HCT116 (cell line): ENCODE data around the gene CETN2. TPM values are rescaled to one million over a fixed set of nuclear protein-coding genes. Genes with fewer than 3 reads are reported as not detected.

Experiments
- ATAC-seq: fragments of 200-7000 bp; cut with Tn5 transposase; 2 replicates; pipeline ENCODE4 v1.9.1; 2020; ENCODE audit warnings: mild to moderate bottlenecking, moderate library complexity
- BruUV-seq: library from RNA; stranded (reverse); fragments of 400-500 nt; replicated peaks from 2 replicates; lab custom pipeline; 2021; lab: Mats Ljungman, UMichigan
- CTCF ChIA-PET: fragments of 300-600 bp; sonication (Branson Sonifier 250); formaldehyde crosslinking; loops from one replicate; lab custom pipeline; 2021; ENCODE audit warnings: antibody characterized with exemption; lab: Charles Lee
- POLR2A ChIA-PET: fragments of 300-600, 350-600 bp; sonication (Branson Sonifier 250); formaldehyde crosslinking; loops from one replicate; lab custom pipeline; 2021; ENCODE audit warnings: antibody characterized with exemption; lab: Charles Lee
- RAD21 ChIA-PET, 2 experiments: fragments of 300-600 bp; sonication (Branson Sonifier 250); formaldehyde crosslinking; loops; one replicate each; lab custom pipeline; 2023; ENCODE audit warnings: low total read pairs in 2 of 2; ENCODE audit not compliant: uncharacterized antibody in 2 of 2, unreplicated experiment in 2 of 2, low non-redundant PET in 1 of 2; lab: Charles Lee
- DNase-seq: peaks from one replicate; pipeline ENCODE4 v3.0.0-alpha.2; 2010; ENCODE audit warnings: low read depth, low spot score
- H2AFZ ChIP-seq: fragments of 200-600 bp; shearing (Covaris generic), sonication (generic); 2 replicates; pipeline ENCODE4 v1.6.1; 2017; ENCODE audit warnings: low read depth, mixed run types, mixed read lengths, antibody characterized with exemption, low read length; ENCODE audit not compliant: poor library complexity, severe bottlenecking
- H3K27ac ChIP-seq: 2 replicates; pipeline ENCODE4 v1.5.1; 2012; ENCODE audit warnings: low read depth, low read length
- H3K27me3 ChIP-seq: fragments of 200-600 bp; sonication (generic); 2 replicates; pipeline ENCODE4 v1.6.1; 2016; ENCODE audit warnings: mixed run types, low read length, mixed read lengths; ENCODE audit not compliant: insufficient read depth
- H3K36me3 ChIP-seq, 2 experiments: fragments of 200-500 bp in 1 of 2; fragments of 200-600 bp in 1 of 2; sonication (Bioruptor generic) in 1 of 2; sonication (generic) in 1 of 2; 2 replicates each; pipeline versions ENCODE4 v1.5.1 to v1.6.1; 2014 to 2016; ENCODE audit warnings: low read length in 2 of 2, inconsistent platforms in 1 of 2, mixed read lengths in 1 of 2, mixed run types in 1 of 2; ENCODE audit not compliant: insufficient read depth in 2 of 2, control insufficient read depth in 1 of 2
- H3K4me1 ChIP-seq, 2 experiments: fragments of 200-600 bp in 1 of 2; sonication (generic) in 1 of 2; 2 replicates each; pipeline versions ENCODE4 v1.5.1 to v1.6.1; 2012 to 2017; ENCODE audit warnings: low read length in 2 of 2, inconsistent platforms in 1 of 2, mild to moderate bottlenecking in 1 of 2, mixed read lengths in 1 of 2, mixed run types in 1 of 2, moderate library complexity in 1 of 2; ENCODE audit not compliant: insufficient read depth in 2 of 2, control insufficient read depth in 1 of 2
- H3K4me2 ChIP-seq: fragments of 200-600 bp; sonication (generic); 2 replicates; pipeline ENCODE4 v1.6.1; 2017; ENCODE audit warnings: mixed run types, low read length, mixed read lengths
- H3K4me3 ChIP-seq, 2 experiments: fragments of 200-600 bp in 1 of 2; sonication (generic) in 1 of 2; replicated peaks in 1 of 2; 2 replicates each; pipeline ENCODE4 v1.5.1; 2011 to 2016; ENCODE audit warnings: low read length in 2 of 2, control low read depth in 1 of 2, low read depth in 1 of 2, mild to moderate bottlenecking in 1 of 2, mixed read lengths in 1 of 2, mixed run types in 1 of 2
- H3K79me2 ChIP-seq: fragments of 200-600 bp; sonication (generic); 2 replicates; pipeline ENCODE4 v1.6.1; 2017; ENCODE audit warnings: mild to moderate bottlenecking, mixed run types, low read length, moderate library complexity, mixed read lengths; ENCODE audit not compliant: insufficient read depth
- H3K9ac ChIP-seq: fragments of 200-600 bp; sonication (generic); 2 replicates; pipeline ENCODE4 v1.6.1; 2016; ENCODE audit warnings: low read length, mixed read lengths
- H3K9me2 ChIP-seq: fragments of 200-600 bp; sonication (generic), shearing (Covaris generic); 2 replicates; pipeline ENCODE4 v1.6.1; 2017; ENCODE audit warnings: mixed run types, mild to moderate bottlenecking, moderate library complexity; ENCODE audit not compliant: insufficient read depth
- H3K9me3 ChIP-seq, 2 experiments: fragments of 200-500 bp in 1 of 2; fragments of 200-600 bp in 1 of 2; sonication (Bioruptor generic) in 1 of 2; sonication (generic) in 1 of 2; 2 replicates each; pipeline ENCODE4 v1.6.1; 2014 to 2017; ENCODE audit warnings: low read length in 2 of 2, mixed read lengths in 2 of 2, inconsistent platforms in 1 of 2, low read depth in 1 of 2, mild to moderate bottlenecking in 1 of 2, mixed run types in 1 of 2, moderate library complexity in 1 of 2; ENCODE audit not compliant: control insufficient read depth in 1 of 2, insufficient read depth in 1 of 2
- H4K20me1 ChIP-seq: fragments of 200-600 bp; sonication (generic), shearing (Covaris generic); 2 replicates; pipeline ENCODE4 v1.6.1; 2017; ENCODE audit warnings: mixed run types, mild to moderate bottlenecking, moderate library complexity; ENCODE audit not compliant: insufficient read depth
- CBX3 ChIP-seq: IDR thresholded peaks from 2 replicates; pipeline ENCODE4 v1.6.1; 2012; ENCODE audit warnings: low read depth
- CEBPB ChIP-seq: IDR thresholded peaks from 2 replicates; pipeline ENCODE4 v1.6.1; 2012; ENCODE audit warnings: low read depth
- CTCF ChIP-seq, 3 experiments: fragments of 200-600 bp in 1 of 3; sonication (generic) in 1 of 3; IDR thresholded peaks in 2 of 3; conservative IDR thresholded peaks in 1 of 3; 2 replicates each; pipeline ENCODE4 v1.5.1; 2012 to 2017; ENCODE audit warnings: low read depth in 2 of 3, low read length in 2 of 3, antibody characterized with exemption in 1 of 3, borderline replicate concordance in 1 of 3, control low read depth in 1 of 3, mild to moderate bottlenecking in 1 of 3, mixed read lengths in 1 of 3, mixed run types in 1 of 3, moderate library complexity in 1 of 3; ENCODE audit not compliant: insufficient read depth in 1 of 3
- ELF1 ChIP-seq: IDR thresholded peaks from 2 replicates; pipeline ENCODE4 v1.6.1; 2012; ENCODE audit warnings: low read depth, borderline replicate concordance
- FOSL1 ChIP-seq: IDR thresholded peaks from 2 replicates; pipeline ENCODE4 v1.6.1; 2012; ENCODE audit warnings: low read depth
- JUND ChIP-seq: IDR thresholded peaks from 2 replicates; pipeline ENCODE4 v1.6.1; 2012
- POLR2AphosphoS5 ChIP-seq: IDR thresholded peaks from 2 replicates; pipeline ENCODE4 v1.6.1; 2011; ENCODE audit warnings: mild to moderate bottlenecking, low read depth, low read length, moderate library complexity
- REST ChIP-seq: IDR thresholded peaks from 2 replicates; pipeline ENCODE4 v1.6.1; 2012; ENCODE audit warnings: low read depth
- SIN3A ChIP-seq: IDR thresholded peaks from 2 replicates; pipeline ENCODE4 v1.6.1; 2012; ENCODE audit warnings: low read depth
- SRF ChIP-seq: IDR thresholded peaks from 2 replicates; pipeline ENCODE4 v1.6.1; 2012; ENCODE audit warnings: low read depth
- TCF7L2 ChIP-seq: IDR thresholded peaks from 2 replicates; pipeline ENCODE4 v1.7.0; 2011; ENCODE audit warnings: borderline replicate concordance, inconsistent platforms; ENCODE audit not compliant: insufficient read depth, insufficient read length; ENCODE audit errors: extremely low read depth
- YY1 ChIP-seq: IDR thresholded peaks from 2 replicates; pipeline ENCODE4 v1.6.1; 2011; ENCODE audit warnings: low read length, low read depth, moderate library complexity, mild to moderate bottlenecking; ENCODE audit not compliant: insufficient replicate concordance; ENCODE audit errors: extremely low read depth
- ZBTB33 ChIP-seq: IDR thresholded peaks from 2 replicates; pipeline ENCODE4 v1.6.1; 2011; ENCODE audit warnings: mild to moderate bottlenecking, low read length, moderate library complexity; ENCODE audit not compliant: insufficient replicate concordance; ENCODE audit errors: extremely low read depth
- ZFX ChIP-seq: fragments of 450-650 bp; IDR thresholded peaks from 2 replicates; pipeline ENCODE4 v1.6.1; 2017
- ZNF274 ChIP-seq: fragments of 200-500 bp; sonication (Bioruptor generic); IDR thresholded peaks from 2 replicates; pipeline ENCODE4 v1.6.1; 2014; ENCODE audit warnings: mild to moderate bottlenecking, low read depth, low read length, inconsistent platforms
- intact Hi-C: fragments of 100-400 bp; cut with micrococcal nuclease; formaldehyde crosslinking; loops from 2 replicates; pipeline ENCODE4 v1.10.0; 2022
- total RNA-seq: library from RNA; stranded (reverse); gene quantifications from one replicate; pipeline ENCODE4 v1.2.1, GENCODE V29; 2021; ENCODE audit not compliant: unreplicated experiment
- TF ChIP-seq, protein P1 (sequence below): IDR thresholded peaks from 2 replicates; pipeline ENCODE4 v1.6.1; 2012

CETN2 gene
- total RNA-seq, 1 experiment from 2014 or later: 20.9 TPM

DNA sequence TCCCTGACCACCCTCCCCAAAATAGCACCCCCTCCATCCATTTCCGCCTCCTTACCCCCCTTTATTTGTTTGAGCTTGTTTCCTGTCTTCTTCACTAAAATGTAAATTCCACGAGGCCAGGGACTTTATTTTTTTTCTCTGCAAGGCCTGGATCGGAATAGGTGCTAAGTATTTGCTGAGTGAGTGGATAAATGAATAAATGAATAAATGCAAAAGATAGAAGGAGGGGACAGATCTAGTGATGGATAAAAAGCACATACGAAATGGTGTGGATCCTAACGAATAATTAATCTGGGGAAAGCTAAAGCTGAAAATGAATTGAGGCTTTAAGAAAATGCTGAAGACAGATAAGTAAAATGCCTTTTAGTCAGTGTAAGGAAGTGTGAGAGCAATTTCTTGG is 12.2 kb downstream of the CETN2 start:
- no peak overlapping the region for H2AFZ ChIP-seq
- no peaks in the 10 kb centered on the region for H3K9me2 ChIP-seq
- no TSS peak for BruUV-seq
- ATAC-seq: no peak
- ChIA-PET RAD21 (no interaction called here), POLR2A (no interaction called here), CTCF (no interaction called here)
- H3K36me3 ChIP-seq: no peaks in the 10 kb centered on the region
- H3K4me3 ChIP-seq: no peak overlapping the region
- H3K27me3 ChIP-seq: no peaks in the 10 kb centered on the region
- no peak for DNase-seq
- no peak overlapping the region for H3K27ac ChIP-seq
- intact Hi-C loops: no loop called here
- no peak for TF ChIP-seq YY1
- TF ChIP-seq SIN3A: no peak
- TF ChIP-seq CTCF (IDR thresholded peaks at IDR 0.05 in 2 of 3, conservative IDR thresholded peaks at IDR 0.05 in 1 of 3; ENCODE audit: borderline replicate concordance in 1 of 3, insufficient read depth in 1 of 3, low read depth in 2 of 3, low read length in 2 of 3): no peak
- no peak for TF ChIP-seq TCF7L2
- no peak for TF ChIP-seq SRF
- TF ChIP-seq ZBTB33: no peak
- no peak for TF ChIP-seq ZFX
- TF ChIP-seq CBX3: no peak
- TF ChIP-seq ELF1: no peak
- TF ChIP-seq POLR2AphosphoS5: no peak
- TF ChIP-seq CEBPB: no peak
- no peak for TF ChIP-seq ZNF274
- TF ChIP-seq FOSL1: no peak
- TF ChIP-seq JUND: no peak
- TF ChIP-seq, protein P1, sequence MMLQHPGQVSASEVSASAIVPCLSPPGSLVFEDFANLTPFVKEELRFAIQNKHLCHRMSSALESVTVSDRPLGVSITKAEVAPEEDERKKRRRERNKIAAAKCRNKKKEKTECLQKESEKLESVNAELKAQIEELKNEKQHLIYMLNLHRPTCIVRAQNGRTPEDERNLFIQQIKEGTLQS: no peak
- no peak for TF ChIP-seq REST
- H3K9ac ChIP-seq: no peak overlapping the region
- no peaks in the 10 kb centered on the region for H3K79me2 ChIP-seq
- H3K4me2 ChIP-seq: no peak overlapping the region
- no peaks in the 10 kb centered on the region for H3K9me3 ChIP-seq
- no peaks in the 10 kb centered on the region for H4K20me1 ChIP-seq
- H3K4me1 ChIP-seq: no peaks in the 10 kb centered on the region
